Smooth muscle cell (in vitro differentiated cells): ENCODE results near the gene CTNNA2. TPM values are rescaled to one million over a fixed set of nuclear protein-coding genes. Genes with fewer than 3 reads are reported as not detected.

Experiments used
- DNase-seq: peaks from one replicate; lab custom pipeline; 2025; ENCODE audit not compliant: unreplicated experiment; lab: John Stamatoyannopoulos, UW
- H2AFZ ChIP-seq: fragments of 200-600 bp; sonication (generic); 2 replicates; pipeline ENCODE4 v1.6.0; 2016; ENCODE audit warnings: antibody characterized with exemption, low read depth, mild to moderate bottlenecking
- H3F3A ChIP-seq: fragments of 200-600 bp; sonication (generic); 2 replicates; pipeline ENCODE4 v1.6.0; 2017; ENCODE audit warnings: antibody characterized with exemption, low read depth
- H3K27ac ChIP-seq: fragments of 200-600 bp; sonication (generic); 2 replicates; pipeline ENCODE4 v1.5.1; 2016; ENCODE audit warnings: low read depth, mild to moderate bottlenecking
- H3K27me3 ChIP-seq: fragments of 200-600 bp; sonication (generic); 2 replicates; pipeline ENCODE4 v1.6.1; 2016; ENCODE audit warnings: low read depth, mild to moderate bottlenecking
- H3K36me3 ChIP-seq: fragments of 200-600 bp; sonication (generic); 2 replicates; pipeline ENCODE4 v1.5.1; 2016; ENCODE audit warnings: low read depth
- H3K4me1 ChIP-seq: fragments of 200-600 bp; sonication (generic); 2 replicates; pipeline ENCODE4 v1.5.1; 2016; ENCODE audit warnings: low read depth
- H3K4me2 ChIP-seq: fragments of 200-600 bp; sonication (generic); 2 replicates; pipeline ENCODE4 v1.6.0; 2016; ENCODE audit warnings: mild to moderate bottlenecking
- H3K4me3 ChIP-seq: fragments of 200-600 bp; sonication (generic); 2 replicates; pipeline ENCODE4 v1.5.1; 2016; ENCODE audit warnings: mild to moderate bottlenecking
- H3K79me2 ChIP-seq: fragments of 200-600 bp; sonication (generic); 2 replicates; pipeline ENCODE4 v1.6.0; 2016; ENCODE audit warnings: low read depth, mild to moderate bottlenecking
- H3K9ac ChIP-seq: fragments of 200-600 bp; sonication (generic); 2 replicates; pipeline ENCODE4 v1.6.0; 2016; ENCODE audit warnings: low read depth
- H3K9me3 ChIP-seq: fragments of 200-600 bp; sonication (generic); replicated peaks from 2 replicates; pipeline ENCODE4 v1.5.1; 2016; ENCODE audit warnings: low read depth
- H4K20me1 ChIP-seq: fragments of 200-600 bp; sonication (generic); 2 replicates; pipeline ENCODE4 v1.6.0; 2016; ENCODE audit warnings: low read depth
- WGBS: methylation state at CpG from one replicate; pipeline ENCODE4 v1.1.7; 2016; ENCODE audit warnings: low lambda C conversion rate; 5-methylcytosine and 5-hydroxymethylcytosine counted together
- polyA plus RNA-seq: library from polyadenylated mRNA; unstranded; fragments of >200 nt; fragmentation: Nextera tagmentation; extraction: Ambion mirVana; gene quantifications from 2 replicates; pipeline ENCODE4 v1.2.1, GENCODE V29; 2016
- total RNA-seq: library from RNA; depleted of rRNA; stranded (reverse); fragments of >200 nt; gene quantifications from 2 replicates; pipeline ENCODE4 v1.2.3, GENCODE V29; 2014
- TF ChIP-seq, protein P1 (sequence below): fragments of 200-600 bp; sonication (generic); IDR thresholded peaks from 2 replicates; pipeline ENCODE4 v1.5.1; 2017; ENCODE audit warnings: borderline replicate concordance, mild to moderate bottlenecking, antibody characterized with exemption; ENCODE audit not compliant: insufficient read depth, poor library complexity, severe bottlenecking

The CTNNA2 gene
- total and polyA plus RNA-seq, 2 experiments from 2014 or later: not detected

DNA sequence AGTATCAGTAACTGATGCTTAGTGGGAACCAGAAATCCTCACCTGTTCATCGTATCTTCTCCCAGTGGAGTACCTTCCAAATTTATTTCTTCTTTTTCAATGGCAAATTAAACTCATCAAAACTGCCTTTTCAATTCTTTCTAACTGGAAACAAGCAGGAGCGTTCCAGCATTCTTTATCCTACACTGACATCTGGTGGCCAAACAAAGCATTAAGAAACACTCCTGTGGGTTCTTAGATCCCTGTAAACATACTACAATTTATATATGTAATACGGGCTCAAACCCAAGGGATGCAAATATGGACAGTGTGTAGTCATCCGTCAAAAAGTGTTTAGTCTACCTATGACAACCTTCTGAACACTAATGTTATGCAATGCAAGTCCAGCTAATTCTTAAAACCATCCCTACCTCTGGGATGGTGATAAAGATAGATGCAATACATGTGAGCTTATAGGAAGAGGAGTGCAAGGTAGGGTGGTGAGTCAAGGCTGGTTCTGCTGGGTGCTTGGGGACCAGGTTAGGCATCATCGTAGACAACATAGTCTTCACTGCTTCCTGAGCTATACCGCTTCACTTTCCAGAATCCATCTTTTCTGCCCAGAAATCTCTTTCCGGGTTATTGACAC lies 375.0 kb downstream of the CTNNA2 start:
- DNase-seq: no peak
- WGBS: 33% methylated on average over 7 of the region's 7 CpGs

DNA sequence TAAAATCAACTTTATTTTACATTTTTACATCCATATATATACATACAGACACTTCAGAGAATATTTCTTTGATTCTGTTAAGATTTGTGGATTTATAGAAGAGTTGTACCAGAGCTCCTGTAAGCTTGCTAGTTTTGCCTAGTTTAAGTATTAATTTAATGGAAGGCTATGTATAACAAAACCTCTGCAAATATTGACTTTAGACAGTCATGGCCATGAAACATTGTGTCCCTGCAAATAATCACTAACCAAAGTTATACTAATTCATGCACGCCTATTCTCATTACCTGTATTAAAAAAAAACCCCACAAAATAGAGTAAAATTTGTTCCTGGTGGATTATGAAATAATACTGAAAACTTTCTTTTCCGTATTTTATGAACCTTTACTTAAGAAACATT lies 379.3 kb downstream of the CTNNA2 start:
- TF ChIP-seq, protein P1, sequence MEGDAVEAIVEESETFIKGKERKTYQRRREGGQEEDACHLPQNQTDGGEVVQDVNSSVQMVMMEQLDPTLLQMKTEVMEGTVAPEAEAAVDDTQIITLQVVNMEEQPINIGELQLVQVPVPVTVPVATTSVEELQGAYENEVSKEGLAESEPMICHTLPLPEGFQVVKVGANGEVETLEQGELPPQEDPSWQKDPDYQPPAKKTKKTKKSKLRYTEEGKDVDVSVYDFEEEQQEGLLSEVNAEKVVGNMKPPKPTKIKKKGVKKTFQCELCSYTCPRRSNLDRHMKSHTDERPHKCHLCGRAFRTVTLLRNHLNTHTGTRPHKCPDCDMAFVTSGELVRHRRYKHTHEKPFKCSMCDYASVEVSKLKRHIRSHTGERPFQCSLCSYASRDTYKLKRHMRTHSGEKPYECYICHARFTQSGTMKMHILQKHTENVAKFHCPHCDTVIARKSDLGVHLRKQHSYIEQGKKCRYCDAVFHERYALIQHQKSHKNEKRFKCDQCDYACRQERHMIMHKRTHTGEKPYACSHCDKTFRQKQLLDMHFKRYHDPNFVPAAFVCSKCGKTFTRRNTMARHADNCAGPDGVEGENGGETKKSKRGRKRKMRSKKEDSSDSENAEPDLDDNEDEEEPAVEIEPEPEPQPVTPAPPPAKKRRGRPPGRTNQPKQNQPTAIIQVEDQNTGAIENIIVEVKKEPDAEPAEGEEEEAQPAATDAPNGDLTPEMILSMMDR: no peak
- WGBS: 94% methylated on average over 2 of the region's 2 CpGs
- Histone ChIP-seq H3K4me1 (no peaks in the 10 kb centered on the region), H3K79me2 (no peaks in the 10 kb centered on the region), H4K20me1 (no peaks in the 10 kb centered on the region), H3K4me2 (no peak overlapping the region), H2AFZ (no peak overlapping the region), H3K27me3 (peaks cover 10% of the 10 kb centered on the region), H3K9ac (no peak overlapping the region), H3K36me3 (no peaks in the 10 kb centered on the region), H3K4me3 (no peak overlapping the region), H3K9me3 (no peaks in the 10 kb centered on the region), H3F3A (no peaks in the 10 kb centered on the region), H3K27ac (no peak overlapping the region)
- no peak for DNase-seq

More for the DNA sequence above, 375.0 kb downstream of the CTNNA2 start:
- no peak overlapping the region for H3K9ac ChIP-seq
- H2AFZ ChIP-seq: no peak overlapping the region
- H3K9me3 ChIP-seq: no peaks in the 10 kb centered on the region
- no peak overlapping the region for H3K4me2 ChIP-seq
- H3K4me1 ChIP-seq: no peaks in the 10 kb centered on the region
- H4K20me1 ChIP-seq: no peaks in the 10 kb centered on the region
- H3K36me3 ChIP-seq: no peaks in the 10 kb centered on the region
- peaks cover 10% of the 10 kb centered on the region for H3K27me3 ChIP-seq
- H3F3A ChIP-seq: no peaks in the 10 kb centered on the region
- H3K79me2 ChIP-seq: no peaks in the 10 kb centered on the region
- TF ChIP-seq, protein P1: peak; percentile 83
- H3K4me3 ChIP-seq: no peak overlapping the region
- no peak overlapping the region for H3K27ac ChIP-seq

DNA sequence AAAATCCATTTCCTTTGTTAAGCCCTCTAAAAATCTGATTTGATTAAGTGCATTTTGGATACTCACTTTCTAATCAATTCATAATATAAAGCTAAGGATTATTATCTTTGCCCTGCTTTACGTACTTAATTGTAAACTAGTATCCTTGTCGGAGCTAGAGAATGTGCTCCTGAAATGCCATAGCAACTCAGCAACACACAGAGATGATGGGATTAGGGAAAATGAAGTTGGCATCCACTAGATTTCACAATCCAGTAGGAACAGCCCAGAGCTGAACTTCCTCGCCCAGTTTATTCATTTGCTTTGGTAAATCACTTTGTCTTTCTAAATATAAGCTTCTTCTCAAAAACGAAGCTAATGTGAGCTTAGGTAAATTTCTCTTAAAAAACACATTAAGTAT lies 386.3 kb downstream of the CTNNA2 start:
- DNase-seq: no peak
- TF ChIP-seq, protein P1: no peak
- no peaks in the 10 kb centered on the region for H3K79me2 ChIP-seq
- no peak overlapping the region for H3K27ac ChIP-seq
- no peaks in the 10 kb centered on the region for H3F3A ChIP-seq
- no peaks in the 10 kb centered on the region for H4K20me1 ChIP-seq
- no peaks in the 10 kb centered on the region for H3K9me3 ChIP-seq
- 79% methylated on average over 4 of the region's 4 CpGs for WGBS
- H3K27me3 ChIP-seq: no peaks in the 10 kb centered on the region
- H3K4me2 ChIP-seq: no peak overlapping the region
- H3K36me3 ChIP-seq: no peaks in the 10 kb centered on the region
- no peak overlapping the region for H3K4me3 ChIP-seq
- peaks cover 13% of the 10 kb centered on the region for H3K4me1 ChIP-seq
- H3K9ac ChIP-seq: no peak overlapping the region
- H2AFZ ChIP-seq: no peak overlapping the region

DNA sequence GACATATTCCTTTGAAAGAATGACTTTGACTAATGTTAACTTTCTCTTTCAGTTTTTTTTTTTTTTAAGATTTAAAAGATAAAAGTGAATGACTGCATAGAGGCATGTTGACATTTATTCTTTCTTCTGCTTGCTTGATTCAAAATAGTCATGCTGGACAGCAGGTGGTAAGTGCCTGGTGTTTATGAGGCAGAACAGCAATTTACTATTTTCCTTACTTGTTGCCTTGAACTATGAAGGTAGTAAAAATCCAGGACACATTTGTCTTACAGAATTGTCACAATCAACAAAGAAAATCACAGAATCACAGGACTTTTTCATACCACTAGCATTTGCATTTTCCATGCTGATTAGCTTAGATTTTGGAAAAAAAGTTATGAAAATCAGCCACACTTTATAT lies 388.3 kb downstream of the CTNNA2 start:
- no peak overlapping the region for H3K9ac ChIP-seq
- H3K9me3 ChIP-seq: no peaks in the 10 kb centered on the region
- H4K20me1 ChIP-seq: no peaks in the 10 kb centered on the region
- no peak overlapping the region for H3K4me2 ChIP-seq
- no peaks in the 10 kb centered on the region for H3K27me3 ChIP-seq
- H3K4me3 ChIP-seq: no peak overlapping the region
- no peaks in the 10 kb centered on the region for H3F3A ChIP-seq
- no peaks in the 10 kb centered on the region for H3K36me3 ChIP-seq
- no peaks in the 10 kb centered on the region for H3K79me2 ChIP-seq
- no peak overlapping the region for H2AFZ ChIP-seq
- TF ChIP-seq, protein P1: no peak
- no peak overlapping the region for H3K27ac ChIP-seq
- DNase-seq: no peak
- peaks cover 13% of the 10 kb centered on the region for H3K4me1 ChIP-seq
